HG03064 (cell line): ENCODE measurements around the gene ZNF556.
"Not testable (repeated sequence)": the region's sequence is repeated elsewhere in the genome, so short reads cannot be mapped to it uniquely, and the experiment has no call there.

Experiments
- ATAC-seq: cut with Tn5 transposase; IDR thresholded peaks from one replicate; pipeline ENCODE4 v1.9.1; 2021; ENCODE audit warnings: low read depth; ENCODE audit not compliant: unreplicated experiment

Gene ZNF556

GRCh38 chr19:2852598-2852997 lies 14.5 kb upstream of the ZNF556 start:
- no peak for ATAC-seq

- ATAC-seq, result no peak
These were observed 14.0 kb upstream of the ZNF556 start for GRCh38 chr19:2853015-2853606.

GRCh38 chr19:2854849-2855248 lies 12.3 kb upstream of the ZNF556 start:
- no peak for ATAC-seq

- ATAC-seq, result no peak
These were observed 10.6 kb upstream of the ZNF556 start for GRCh38 chr19:2856457-2857050.

- ATAC-seq, result no peak
These were observed 8.3 kb upstream of the ZNF556 start for GRCh38 chr19:2858864-2859263.

GRCh38 chr19:2863816-2864215 lies 3.3 kb upstream of the ZNF556 start:
- no peak for ATAC-seq

GRCh38 chr19:2865334-2866100 lies 1.6 kb upstream of the ZNF556 start:
- no peak for ATAC-seq

- no peak for ATAC-seq
These were observed 575 bp upstream of the ZNF556 start for GRCh38 chr19:2866495-2867024.

- ATAC-seq, result no peak
These were observed 2.5 kb downstream of the ZNF556 start for GRCh38 chr19:2869618-2870017.

GRCh38 chr19:2872175-2872574 lies 5.0 kb downstream of the ZNF556 start:
- not testable (repeated sequence) for ATAC-seq

GRCh38 chr19:2877398-2878331 lies 10.5 kb downstream of the ZNF556 start:
- no peak for ATAC-seq

GRCh38 chr19:2883686-2884439 lies 16.7 kb downstream of the ZNF556 start:
- ATAC-seq, result no peak

- no peak for ATAC-seq
These were observed 18.6 kb downstream of the ZNF556 start for GRCh38 chr19:2885736-2886135.

- ATAC-seq, result no peak
These were observed 20.3 kb downstream of the ZNF556 start for GRCh38 chr19:2887391-2887914.

- no peak for ATAC-seq
These were observed 21.6 kb downstream of the ZNF556 start for GRCh38 chr19:2888731-2889224.

GRCh38 chr19:2890531-2890930 lies 23.4 kb downstream of the ZNF556 start:
- ATAC-seq, result not testable (repeated sequence)

- ATAC-seq, result no peak
These were observed 29.6 kb downstream of the ZNF556 start for GRCh38 chr19:2896694-2897093.

GRCh38 chr19:2900296-2901252 lies 33.4 kb downstream of the ZNF556 start, which contains the start of gene ZNF57:
TSS of gene ZNF57 (plus strand) at chr19:2900928. CDS start at chr19:2901046, 118 bp downstream.
- ATAC-seq, result peak; percentile 88
